Measurements from ENCODE around the gene IFIT2.
"Not testable (repeated sequence)": the region's sequence is repeated elsewhere in the genome, so short reads cannot be mapped to it uniquely, and the experiment has no call there.

Gene IFIT2

GRCh38 chr10:89279421-89279869 lies 22.4 kb upstream of the IFIT2 start:
- no peak for DNase-seq (ENCODE audit: low read depth, low spot score)

- no peak for DNase-seq (ENCODE audit: low read depth, low spot score)
Observed at GRCh38 chr10:89280508-89280907, 21.3 kb upstream of the IFIT2 start.

GRCh38 chr10:89281606-89282395 lies 20.0 kb upstream of the IFIT2 start:
- DNase-seq (ENCODE audit: low read depth, low spot score): no peak

- no peak for DNase-seq (ENCODE audit: low read depth, low spot score)
Observed at GRCh38 chr10:89283025-89283935, 18.6 kb upstream of the IFIT2 start.

GRCh38 chr10:89283936-89284475 lies 17.8 kb upstream of the IFIT2 start:
- DNase-seq (ENCODE audit: low read depth, low spot score): no peak

- DNase-seq (ENCODE audit: low read depth, low spot score): not testable (repeated sequence)
Observed at GRCh38 chr10:89284711-89285110, 17.1 kb upstream of the IFIT2 start.

- not testable (repeated sequence) for DNase-seq (ENCODE audit: low read depth, low spot score)
Observed at GRCh38 chr10:89285303-89285702, 16.5 kb upstream of the IFIT2 start.

GRCh38 chr10:89294721-89295239 lies 7.1 kb upstream of the IFIT2 start:
- no peak for DNase-seq (ENCODE audit: low read depth, low spot score)

GRCh38 chr10:89295597-89295996 lies 6.2 kb upstream of the IFIT2 start:
- DNase-seq (ENCODE audit: low read depth, low spot score): no peak

- DNase-seq (ENCODE audit: low read depth, low spot score): no peak
Observed at GRCh38 chr10:89296220-89296648, 5.6 kb upstream of the IFIT2 start.

GRCh38 chr10:89297356-89297755 lies 4.5 kb upstream of the IFIT2 start:
- DNase-seq (ENCODE audit: low read depth, low spot score): no peak

- DNase-seq (ENCODE audit: low read depth, low spot score): no peak
Observed at GRCh38 chr10:89297791-89298190, 4.1 kb upstream of the IFIT2 start.

GRCh38 chr10:89299031-89299430 lies 2.8 kb upstream of the IFIT2 start:
- DNase-seq (ENCODE audit: low read depth, low spot score): no peak

GRCh38 chr10:89301232-89301631 lies 614 bp upstream of the IFIT2 start:
- DNase-seq (ENCODE audit: low read depth, low spot score): no peak

- DNase-seq (ENCODE audit: low read depth, low spot score): no peak
Observed at GRCh38 chr10:89302625-89303024, 779 bp downstream of the IFIT2 start.

- no peak for DNase-seq (ENCODE audit: low read depth, low spot score)
Observed at GRCh38 chr10:89303161-89303560, 1.3 kb downstream of the IFIT2 start.

GRCh38 chr10:89304026-89304425 lies 2.2 kb downstream of the IFIT2 start:
- no peak for DNase-seq (ENCODE audit: low read depth, low spot score)

GRCh38 chr10:89304446-89304845 lies 2.6 kb downstream of the IFIT2 start:
- DNase-seq (ENCODE audit: low read depth, low spot score): no peak

- DNase-seq (ENCODE audit: low read depth, low spot score): no peak
Observed at GRCh38 chr10:89304925-89305324, 3.1 kb downstream of the IFIT2 start.

- no peak for DNase-seq (ENCODE audit: low read depth, low spot score)
Observed at GRCh38 chr10:89305766-89306433, 4.1 kb downstream of the IFIT2 start.

Measured in activated naive CD8-positive, alpha-beta T cell treated with anti-CD3 and anti-CD28 coated beads, Interleukin-2, amount 50 U/mL, for 16 hours (primary cell).